Measurements from ENCODE around the gene GMCL2. TPM values are rescaled to one million over a fixed set of nuclear protein-coding genes. Genes with fewer than 3 reads are reported as not detected.
A peak's percentile ranks its signal among the peaks of the same experiment; 100 is the strongest.

Gene GMCL2
- total and polyA plus RNA-seq, 9 of the 15 experiments (the other 6 are each of a cell fraction or from before 2014, with no cell fraction given) = 0.04 TPM; not detected in 8

DNA sequence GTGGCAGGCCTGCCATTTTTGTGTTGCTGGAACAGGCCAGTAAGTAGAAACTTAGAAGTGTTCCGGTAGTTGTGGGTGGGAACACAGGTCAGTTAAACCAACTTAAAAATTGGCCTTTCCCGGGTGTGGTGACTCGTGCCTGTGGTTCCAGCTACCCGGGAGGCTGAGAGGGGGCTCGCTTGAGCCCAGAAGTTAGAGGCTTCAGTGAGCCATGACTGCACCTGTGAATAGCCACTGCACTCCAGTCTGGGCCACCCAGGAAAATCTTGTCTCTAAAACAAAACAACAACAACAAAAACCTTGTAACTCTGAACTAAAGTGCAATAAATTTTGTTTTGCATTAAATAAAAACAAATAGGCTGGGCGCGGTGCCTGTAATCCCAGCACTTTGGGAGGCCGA is 32.1 kb downstream of the GMCL2 start (continued):
- TF ChIP-seq ZNF41 (CRISPR knock-in tag; conservative IDR thresholded peaks at IDR 0.05) = no peak

DNA sequence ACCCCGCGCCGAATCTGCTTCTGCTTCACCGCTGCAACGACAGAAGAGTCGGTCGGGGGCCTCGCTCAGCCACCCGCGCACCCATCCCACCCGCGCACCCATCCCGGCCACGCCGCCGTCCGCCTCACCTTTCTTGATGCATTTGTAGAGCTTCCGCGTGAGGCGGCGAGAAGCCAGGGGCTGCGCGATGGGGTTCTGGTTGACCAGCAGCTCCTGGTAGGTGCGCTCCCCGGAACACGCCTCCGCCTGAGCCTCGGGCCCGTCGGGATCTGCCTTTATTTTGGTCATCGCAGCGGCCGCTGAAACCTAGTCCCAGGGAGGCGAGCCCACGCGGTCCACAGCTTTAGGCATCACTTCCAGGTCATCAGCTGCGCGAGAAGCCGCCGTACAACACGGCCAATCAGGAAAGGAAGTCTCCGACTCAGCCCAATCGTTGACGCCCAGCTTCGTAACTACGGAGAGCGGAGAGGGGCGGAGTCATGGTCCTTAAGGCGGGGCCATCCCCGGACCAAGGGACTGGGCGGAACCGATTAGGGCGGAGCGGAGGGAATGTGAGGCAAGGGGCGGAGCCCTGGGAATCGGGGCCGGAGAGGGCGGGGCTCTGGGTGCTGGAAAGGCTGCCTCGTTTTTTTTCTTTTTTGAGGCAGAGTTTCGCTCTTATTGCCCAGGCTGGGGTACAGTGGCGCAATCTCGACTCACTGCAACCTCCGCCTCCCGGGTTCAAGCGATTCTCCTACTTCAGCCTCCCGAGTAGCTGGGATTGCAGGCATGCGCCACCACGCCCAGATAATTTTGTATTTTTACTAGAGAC is 33.4 kb downstream of the GMCL2 start, which contains the start of gene NHP2:
Gene NHP2 (minus strand): TSS at position 356 of the 811 bp plus-strand sequence. CDS start 68 bp downstream, at position 288.
- peak; percentile 98 for ATAC-seq
- TF ChIP-seq SMARCB1 (IDR thresholded peaks at IDR 0.05; ENCODE audit: insufficient read length, low read depth) (no peak), SETDB1 (IDR thresholded peaks at IDR 0.05; ENCODE audit: low read length) (no peak), ZNF175 (CRISPR knock-in tag; IDR thresholded peaks at IDR 0.05; ENCODE audit: low read depth) (no peak), CAMTA2 (CRISPR knock-in tag; conservative IDR thresholded peaks at IDR 0.05) (no peak), BCL6 (CRISPR knock-in tag; IDR thresholded peaks at IDR 0.05) (no peak), RBM39 (optimal IDR thresholded peaks at IDR 0.05; ENCODE audit: low read depth, low read length) (no peak), FOXJ2 (tag; IDR thresholded peaks at IDR 0.05) (no peak), ZNF23 (CRISPR knock-in tag; IDR thresholded peaks at IDR 0.05) (no peak), FOXA1 (IDR thresholded peaks at IDR 0.05; ENCODE audit: borderline replicate concordance) (no peak), HEY1 (CRISPR knock-in tag; IDR thresholded peaks at IDR 0.05; ENCODE audit: borderline replicate concordance) (no peak), RUNX1 (IDR thresholded peaks at IDR 0.05; ENCODE audit: low read depth) (no peak), ZKSCAN8 (CRISPR knock-in tag; IDR thresholded peaks at IDR 0.05) (no peak), MCM7 (IDR thresholded peaks at IDR 0.05) (no peak), BRF1 (IDR thresholded peaks at IDR 0.05; ENCODE audit: borderline replicate concordance, extremely low read depth, insufficient read length) (no peak), MEF2D (tag; conservative IDR thresholded peaks at IDR 0.05; ENCODE audit: low read depth) (no peak), KLF10 (CRISPR knock-in tag; IDR thresholded peaks at IDR 0.05) (no peak)
- TF ChIP-seq, protein P1, sequence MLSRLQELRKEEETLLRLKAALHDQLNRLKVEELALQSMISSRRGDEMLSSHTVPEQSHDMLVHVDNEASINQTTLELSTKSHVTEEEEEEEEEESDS (CRISPR knock-in tag; IDR thresholded peaks at IDR 0.05) = no peak
- TF ChIP-seq, protein P2, sequence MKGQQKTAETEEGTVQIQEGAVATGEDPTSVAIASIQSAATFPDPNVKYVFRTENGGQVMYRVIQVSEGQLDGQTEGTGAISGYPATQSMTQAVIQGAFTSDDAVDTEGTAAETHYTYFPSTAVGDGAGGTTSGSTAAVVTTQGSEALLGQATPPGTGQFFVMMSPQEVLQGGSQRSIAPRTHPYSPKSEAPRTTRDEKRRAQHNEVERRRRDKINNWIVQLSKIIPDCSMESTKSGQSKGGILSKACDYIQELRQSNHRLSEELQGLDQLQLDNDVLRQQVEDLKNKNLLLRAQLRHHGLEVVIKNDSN (CRISPR knock-in tag; IDR thresholded peaks at IDR 0.05) = no peak
- TF ChIP-seq, protein P3, sequence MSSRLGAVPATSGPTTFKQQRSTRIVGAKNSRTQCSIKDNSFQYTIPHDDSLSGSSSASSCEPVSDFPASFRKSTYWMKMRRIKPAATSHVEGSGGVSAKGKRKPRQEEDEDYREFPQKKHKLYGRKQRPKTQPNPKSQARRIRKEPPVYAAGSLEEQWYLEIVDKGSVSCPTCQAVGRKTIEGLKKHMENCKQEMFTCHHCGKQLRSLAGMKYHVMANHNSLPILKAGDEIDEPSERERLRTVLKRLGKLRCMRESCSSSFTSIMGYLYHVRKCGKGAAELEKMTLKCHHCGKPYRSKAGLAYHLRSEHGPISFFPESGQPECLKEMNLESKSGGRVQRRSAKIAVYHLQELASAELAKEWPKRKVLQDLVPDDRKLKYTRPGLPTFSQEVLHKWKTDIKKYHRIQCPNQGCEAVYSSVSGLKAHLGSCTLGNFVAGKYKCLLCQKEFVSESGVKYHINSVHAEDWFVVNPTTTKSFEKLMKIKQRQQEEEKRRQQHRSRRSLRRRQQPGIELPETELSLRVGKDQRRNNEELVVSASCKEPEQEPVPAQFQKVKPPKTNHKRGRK (tag; IDR thresholded peaks at IDR 0.05) = no peak

More for the DNA sequence above, 33.4 kb downstream of the GMCL2 start, which contains the start of gene NHP2:
- WGBS (ENCODE audit: insufficient coverage, low coverage, missing lambda C conversion rate) = 2% methylated on average over 57 of the region's 68 CpGs
- no TSS peak for BruUV-seq (replicated peaks)
- no peaks in the 10 kb centered on the region for H3K9me3 ChIP-seq (replicated peaks; ENCODE audit: control insufficient read depth, insufficient read depth, low read depth, low read length)
- peak within 1 kb of the TSS; percentile 46 for H3K27ac ChIP-seq (ENCODE audit: extremely low read depth, low read depth, low read length)
- in situ Hi-C loops (cut with MboI) = loop anchor here (5.0 kb wide), 1 partner anchor 76 kb away; no protein-coding TSS in a partner anchor
- H3K79me2 ChIP-seq (ENCODE audit: control insufficient read depth, insufficient read depth, low read length) = peaks cover 24% of the 10 kb centered on the region
- DNase-seq (ENCODE audit: extremely low read depth in 1 of 4, low spot score in 3 of 4) (peak; percentile 97 to 98 (median 98)), FAIRE-seq (peak; percentile 99)
- POLR2A ChIA-PET = interaction anchor here (0.6 to 3.0 kb wide), 13 partner anchors 8 to 405 kb away, joined by 3 to 16 read pairs (median 4); no protein-coding TSS in a partner anchor
- H3K4me2 ChIP-seq (ENCODE audit: insufficient read depth, low read length) = peak within 1 kb of the TSS; percentile 77
- no peaks in the 10 kb centered on the region for H3K9me1 ChIP-seq (ENCODE audit: control insufficient read depth, insufficient read depth, low read length)
- H4K20me1 ChIP-seq (replicated peaks; ENCODE audit: control insufficient read depth, insufficient read depth, low read length) = peaks cover 14% of the 10 kb centered on the region; the same call in 1 of the 2 replicates
- no peaks in the 10 kb centered on the region for H3K27me3 ChIP-seq (ENCODE audit: control insufficient read depth in 2 of 2, insufficient read depth in 2 of 2, low read length in 2 of 2)
- peak within 1 kb of the TSS; percentile 70 to 94 for H3K9ac ChIP-seq (ENCODE audit: insufficient read depth in 1 of 2, low read depth in 2 of 2, low read length in 2 of 2)
- intact Hi-C loops (cut with micrococcal nuclease) = loop anchor here (5.0 kb wide), 1 partner anchor 41 kb away; the partner anchor contains the start of gene N4BP3
- CTCF ChIA-PET (ENCODE audit: low intra/inter-chr PET ratio) = no interaction called here
- peak within 1 kb of the TSS; percentile 84 for H2AFZ ChIP-seq (ENCODE audit: low read depth, low read length)
- peak within 1 kb of the TSS; percentile 62 for H3K4me3 ChIP-seq
- peaks cover 40% of the 10 kb centered on the region for H3K36me3 ChIP-seq (ENCODE audit: control insufficient read depth, insufficient read depth, low read length)
- peaks cover 9 to 26% of the 10 kb centered on the region in 2 experiments; a peak in 4 of 5 replicates for H3K4me1 ChIP-seq (replicated peaks in 1 of 2; ENCODE audit: control insufficient read depth in 2 of 2, insufficient read depth in 2 of 2, low read length in 2 of 2)

Measured in K562 (cell line).